Measurements from ENCODE around the gene INHBE. TPM values are rescaled to one million over a fixed set of nuclear protein-coding genes. Genes with fewer than 3 reads are reported as not detected.

Gene INHBE
- polyA plus RNA-seq, 3 donors: not detected

DNA sequence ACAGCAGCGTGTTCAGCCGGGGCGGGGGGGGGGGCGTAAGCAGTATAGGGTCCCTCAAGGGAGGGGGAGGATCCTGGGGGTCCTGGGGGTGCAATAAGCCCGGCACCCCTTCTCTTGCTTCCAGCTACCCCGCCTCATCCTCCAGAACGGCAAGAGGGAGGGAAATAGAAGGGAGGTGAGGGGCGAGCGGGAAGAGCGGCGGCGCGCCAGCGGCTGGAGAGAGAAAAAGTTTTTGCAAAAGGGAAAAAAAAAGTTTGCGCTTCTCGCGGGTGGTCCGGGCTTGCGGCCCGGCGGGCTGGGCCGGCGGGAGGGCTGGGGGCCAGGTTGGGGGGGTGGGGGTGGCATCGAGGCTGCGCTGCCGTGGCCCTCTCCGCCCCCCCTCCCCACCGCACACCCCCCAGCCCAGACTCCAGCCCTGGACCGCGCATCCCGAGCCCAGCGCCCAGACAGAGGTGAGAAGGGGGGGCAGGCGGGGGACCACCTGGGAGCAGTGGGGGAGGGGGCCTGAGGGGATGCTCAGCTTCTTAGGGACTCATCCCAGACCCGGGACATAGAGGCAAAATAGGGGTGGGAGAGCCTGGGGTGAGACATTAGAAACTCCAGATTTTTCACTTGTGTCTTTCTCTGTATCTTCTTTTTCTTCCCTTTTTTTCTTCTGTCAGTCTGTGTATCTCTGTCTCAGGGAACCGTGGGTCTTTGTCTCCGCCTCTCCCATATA lies 4.8 kb downstream of the INHBE start, which contains the start of gene GLI1:
Gene GLI1, plus strand, starts transcription at position 36 of the 718 bp plus-strand sequence. CDS start 3,907 bp downstream, outside the sequence.
- no peaks in the 10 kb centered on the region for H3K79me2 ChIP-seq (ENCODE audit: insufficient read depth, low read length)
- H3K4me1 ChIP-seq (ENCODE audit: control insufficient read depth in 1 of 2, insufficient read depth in 2 of 2, low read length in 2 of 2): peaks cover 38 to 53% of the 10 kb centered on the region in 2 donors
- peaks cover 15 to 25% of the 10 kb centered on the region in 2 donors for H3K27me3 ChIP-seq (ENCODE audit: control insufficient read depth in 2 of 2, insufficient read depth in 2 of 2, low read length in 2 of 2)
- no peaks in the 10 kb centered on the region for H3K36me3 ChIP-seq (replicated peaks in 1 of 2; ENCODE audit: control insufficient read depth in 1 of 2, insufficient read depth in 2 of 2, low read length in 2 of 2)
- Mint-ChIP-seq H3K27ac (peak within 1 kb of the TSS; percentile 96 to 99 (median 97)), H3K9me3 (peaks cover 0 to 6% (median 1%) of the 10 kb centered on the region in 7 donors), H3K4me3 (peak within 1 kb of the TSS; percentile 95 to 97), H3K36me3 (peaks cover 2 to 3% of the 10 kb centered on the region in 2 donors), H3K27me3 (ENCODE audit: low read depth in 3 of 3) (peaks cover 46 to 55% (median 55%) of the 10 kb centered on the region in 3 donors), H3K4me1 (peaks cover 57% of the 10 kb centered on the region)
- TF ChIP-seq, protein P1, sequence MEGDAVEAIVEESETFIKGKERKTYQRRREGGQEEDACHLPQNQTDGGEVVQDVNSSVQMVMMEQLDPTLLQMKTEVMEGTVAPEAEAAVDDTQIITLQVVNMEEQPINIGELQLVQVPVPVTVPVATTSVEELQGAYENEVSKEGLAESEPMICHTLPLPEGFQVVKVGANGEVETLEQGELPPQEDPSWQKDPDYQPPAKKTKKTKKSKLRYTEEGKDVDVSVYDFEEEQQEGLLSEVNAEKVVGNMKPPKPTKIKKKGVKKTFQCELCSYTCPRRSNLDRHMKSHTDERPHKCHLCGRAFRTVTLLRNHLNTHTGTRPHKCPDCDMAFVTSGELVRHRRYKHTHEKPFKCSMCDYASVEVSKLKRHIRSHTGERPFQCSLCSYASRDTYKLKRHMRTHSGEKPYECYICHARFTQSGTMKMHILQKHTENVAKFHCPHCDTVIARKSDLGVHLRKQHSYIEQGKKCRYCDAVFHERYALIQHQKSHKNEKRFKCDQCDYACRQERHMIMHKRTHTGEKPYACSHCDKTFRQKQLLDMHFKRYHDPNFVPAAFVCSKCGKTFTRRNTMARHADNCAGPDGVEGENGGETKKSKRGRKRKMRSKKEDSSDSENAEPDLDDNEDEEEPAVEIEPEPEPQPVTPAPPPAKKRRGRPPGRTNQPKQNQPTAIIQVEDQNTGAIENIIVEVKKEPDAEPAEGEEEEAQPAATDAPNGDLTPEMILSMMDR (IDR thresholded peaks at IDR 0.05): no peak
- no peak for DNase-seq
- H3K9me3 ChIP-seq (replicated peaks in 1 of 2; ENCODE audit: control insufficient read depth in 1 of 2, insufficient read depth in 1 of 2, low read length in 2 of 2): peaks cover 0 to 4% of the 10 kb centered on the region in 2 donors
- peak within 1 kb of the TSS; percentile 89 for H3K4me2 ChIP-seq (replicated peaks; ENCODE audit: extremely low read depth, low read length, poor library complexity, severe bottlenecking)
- peak within 1 kb of the TSS; percentile 88 to 94 for H3K27ac ChIP-seq (ENCODE audit: low read depth in 1 of 2, low read length in 2 of 2)
- intact Hi-C loops (cut with micrococcal nuclease): loop anchor here (2.0 to 10.0 kb wide), 4 partner anchors 155 to 529 kb away; partner anchors contain the start of genes B4GALNT1 (in 1 of the 2) and SDR9C7 (in 1 of the 2)
- peak within 1 kb of the TSS; percentile 67 to 94 (median 84) for H3K4me3 ChIP-seq (replicated peaks in 1 of 3; ENCODE audit: low read depth in 2 of 3, low read length in 3 of 3)
- peak within 1 kb of the TSS; percentile 74 for H3K9ac ChIP-seq (ENCODE audit: insufficient read depth, low read length, poor library complexity, severe bottlenecking)
- no peaks in the 10 kb centered on the region for H4K20me1 ChIP-seq (ENCODE audit: insufficient read depth, low read length)
- H2AFZ ChIP-seq (ENCODE audit: insufficient read depth, low read depth, low read length, poor library complexity, severe bottlenecking): peak within 1 kb of the TSS; percentile 86
- WGBS (ENCODE audit: insufficient coverage): no CpG with 5 or more reads among the region's 36 CpGs

DNA sequence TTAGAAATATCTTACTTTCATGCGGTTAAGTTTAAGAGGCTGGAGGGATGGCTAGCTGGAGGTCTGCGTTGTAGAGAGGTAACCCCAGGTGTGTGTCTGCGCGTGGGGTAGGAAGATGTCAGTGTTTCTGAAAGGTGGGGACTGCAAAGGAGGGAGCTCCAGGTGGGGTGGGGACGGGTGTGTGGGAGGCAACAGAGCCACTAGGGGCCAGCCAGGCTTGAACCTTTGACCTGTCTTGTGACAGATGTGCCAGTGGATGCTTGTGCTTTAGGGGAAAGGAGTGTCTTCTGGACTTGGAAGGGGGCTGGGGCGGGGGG lies 5.3 kb downstream of the INHBE start:
- Histone ChIP-seq H3K4me3 (replicated peaks in 1 of 3; ENCODE audit: low read depth in 2 of 3, low read length in 3 of 3) (peak overlapping the region in 1 of 3 experiments; percentile 94), H4K20me1 (ENCODE audit: insufficient read depth, low read length) (peaks cover 3% of the 10 kb centered on the region), H3K36me3 (replicated peaks in 1 of 2; ENCODE audit: control insufficient read depth in 1 of 2, insufficient read depth in 2 of 2, low read length in 2 of 2) (no peaks in the 10 kb centered on the region), H3K79me2 (ENCODE audit: insufficient read depth, low read length) (no peaks in the 10 kb centered on the region), H3K4me1 (ENCODE audit: control insufficient read depth in 1 of 2, insufficient read depth in 2 of 2, low read length in 2 of 2) (peaks cover 39 to 51% of the 10 kb centered on the region in 2 donors), H3K27ac (ENCODE audit: low read depth in 1 of 2, low read length in 2 of 2) (no peak overlapping the region), H3K4me2 (replicated peaks; ENCODE audit: extremely low read depth, low read length, poor library complexity, severe bottlenecking) (peak overlapping the region; percentile 89), H3K9ac (ENCODE audit: insufficient read depth, low read length, poor library complexity, severe bottlenecking) (no peak overlapping the region), H3K9me3 (replicated peaks in 1 of 2; ENCODE audit: control insufficient read depth in 1 of 2, insufficient read depth in 1 of 2, low read length in 2 of 2) (peaks cover 0 to 4% of the 10 kb centered on the region in 2 donors), H3K27me3 (ENCODE audit: control insufficient read depth in 2 of 2, insufficient read depth in 2 of 2, low read length in 2 of 2) (peaks cover 15 to 26% of the 10 kb centered on the region in 2 donors), H2AFZ (ENCODE audit: insufficient read depth, low read depth, low read length, poor library complexity, severe bottlenecking) (no peak overlapping the region)
- TF ChIP-seq, protein P1 (IDR thresholded peaks at IDR 0.05): no peak
- Mint-ChIP-seq H3K4me1 (peaks cover 60% of the 10 kb centered on the region), H3K9me3 (peaks cover 0 to 6% (median 1%) of the 10 kb centered on the region in 7 donors), H3K27ac (no peak overlapping the region), H3K27me3 (ENCODE audit: low read depth in 3 of 3) (peaks cover 47 to 57% (median 51%) of the 10 kb centered on the region in 3 donors), H3K36me3 (peaks cover 2 to 3% of the 10 kb centered on the region in 2 donors), H3K4me3 (peak overlapping the region; percentile 76 to 97)
- intact Hi-C loops (cut with micrococcal nuclease): loop anchor here in 1 of 2 donors (5.0 kb wide), 1 partner anchor 528 kb away; the partner anchor contains the start of gene SDR9C7
- DNase-seq: no peak
- 3% methylated on average over 5 of the region's 6 CpGs for WGBS (ENCODE audit: insufficient coverage)
